Ishikawa (cell line): Measurements from ENCODE around the gene TLR6.

ENCODE experiments used
- CEBPB ChIP-seq: IDR thresholded peaks from 2 replicates; pipeline ENCODE4 v1.6.1; 2012
- CREB1 ChIP-seq: IDR thresholded peaks from 2 replicates; pipeline ENCODE4 v1.6.1; 2012; ENCODE audit warnings: low read depth
- EGR1 ChIP-seq: IDR thresholded peaks from 2 replicates; pipeline ENCODE4 v1.6.1; 2012
- EP300 ChIP-seq: IDR thresholded peaks from 2 replicates; pipeline ENCODE4 v1.6.1; 2012; ENCODE audit warnings: borderline replicate concordance
- FOXM1 ChIP-seq: IDR thresholded peaks from 2 replicates; pipeline ENCODE4 v1.6.1; 2012; ENCODE audit warnings: low read depth, borderline replicate concordance
- MAX ChIP-seq: IDR thresholded peaks from 2 replicates; pipeline ENCODE4 v1.6.1; 2012
- NFIC ChIP-seq: IDR thresholded peaks from 2 replicates; pipeline ENCODE4 v1.6.1; 2012
- RAD21 ChIP-seq: IDR thresholded peaks from 2 replicates; pipeline ENCODE4 v1.6.1; 2012; ENCODE audit warnings: low read depth
- TAF1 ChIP-seq: IDR thresholded peaks from 2 replicates; pipeline ENCODE4 v1.6.1; 2012; ENCODE audit warnings: low read depth, mild to moderate bottlenecking
- USF1 ChIP-seq: IDR thresholded peaks from 2 replicates; pipeline ENCODE4 v1.6.1; 2012
- YY1 ChIP-seq: IDR thresholded peaks from 2 replicates; pipeline ENCODE4 v1.6.1; 2012; ENCODE audit warnings: low read depth
- ZBTB7A ChIP-seq: IDR thresholded peaks from 2 replicates; pipeline ENCODE4 v1.6.1; 2012; ENCODE audit warnings: low read depth
- TF ChIP-seq, protein P1 (sequence below): IDR thresholded peaks from 2 replicates; pipeline ENCODE4 v1.6.1; 2012; ENCODE audit warnings: low read depth, mild to moderate bottlenecking

DNA sequence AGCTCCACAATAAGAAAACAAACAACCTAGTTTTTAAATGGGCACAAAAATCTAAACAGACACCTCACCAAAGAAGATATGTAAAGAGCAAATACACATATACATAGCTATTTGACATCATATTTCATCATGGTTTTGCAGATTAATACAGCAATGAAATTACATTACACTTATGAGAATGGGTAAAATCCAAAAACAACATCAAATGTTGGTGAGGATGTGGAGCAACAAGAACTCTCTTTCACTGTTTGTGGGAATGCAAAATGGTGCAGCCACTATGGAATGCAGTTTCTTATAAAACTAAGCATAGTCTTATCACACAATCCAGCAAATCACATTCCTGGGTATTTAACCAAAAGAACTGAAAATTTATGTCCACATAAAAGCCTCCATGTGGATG is 25.0 kb downstream of the TLR6 start:
- TF ChIP-seq RAD21: no peak
- TF ChIP-seq TAF1: no peak
- no peak for TF ChIP-seq EP300
- TF ChIP-seq CEBPB: no peak
- no peak for TF ChIP-seq EGR1
- TF ChIP-seq USF1: no peak
- TF ChIP-seq, protein P1, sequence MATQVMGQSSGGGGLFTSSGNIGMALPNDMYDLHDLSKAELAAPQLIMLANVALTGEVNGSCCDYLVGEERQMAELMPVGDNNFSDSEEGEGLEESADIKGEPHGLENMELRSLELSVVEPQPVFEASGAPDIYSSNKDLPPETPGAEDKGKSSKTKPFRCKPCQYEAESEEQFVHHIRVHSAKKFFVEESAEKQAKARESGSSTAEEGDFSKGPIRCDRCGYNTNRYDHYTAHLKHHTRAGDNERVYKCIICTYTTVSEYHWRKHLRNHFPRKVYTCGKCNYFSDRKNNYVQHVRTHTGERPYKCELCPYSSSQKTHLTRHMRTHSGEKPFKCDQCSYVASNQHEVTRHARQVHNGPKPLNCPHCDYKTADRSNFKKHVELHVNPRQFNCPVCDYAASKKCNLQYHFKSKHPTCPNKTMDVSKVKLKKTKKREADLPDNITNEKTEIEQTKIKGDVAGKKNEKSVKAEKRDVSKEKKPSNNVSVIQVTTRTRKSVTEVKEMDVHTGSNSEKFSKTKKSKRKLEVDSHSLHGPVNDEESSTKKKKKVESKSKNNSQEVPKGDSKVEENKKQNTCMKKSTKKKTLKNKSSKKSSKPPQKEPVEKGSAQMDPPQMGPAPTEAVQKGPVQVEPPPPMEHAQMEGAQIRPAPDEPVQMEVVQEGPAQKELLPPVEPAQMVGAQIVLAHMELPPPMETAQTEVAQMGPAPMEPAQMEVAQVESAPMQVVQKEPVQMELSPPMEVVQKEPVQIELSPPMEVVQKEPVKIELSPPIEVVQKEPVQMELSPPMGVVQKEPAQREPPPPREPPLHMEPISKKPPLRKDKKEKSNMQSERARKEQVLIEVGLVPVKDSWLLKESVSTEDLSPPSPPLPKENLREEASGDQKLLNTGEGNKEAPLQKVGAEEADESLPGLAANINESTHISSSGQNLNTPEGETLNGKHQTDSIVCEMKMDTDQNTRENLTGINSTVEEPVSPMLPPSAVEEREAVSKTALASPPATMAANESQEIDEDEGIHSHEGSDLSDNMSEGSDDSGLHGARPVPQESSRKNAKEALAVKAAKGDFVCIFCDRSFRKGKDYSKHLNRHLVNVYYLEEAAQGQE: no peak
- TF ChIP-seq CREB1: no peak
- TF ChIP-seq MAX: no peak
- no peak for TF ChIP-seq FOXM1
- no peak for TF ChIP-seq ZBTB7A
- no peak for TF ChIP-seq YY1
- no peak for TF ChIP-seq NFIC
